Activated CD4-positive, alpha-beta T cell treated with anti-CD3 and anti-CD28 coated beads, Interleukin-2, amount 50 U/mL, for 48 hours (primary cell): ENCODE results near the gene TPPP3.
A peak's percentile ranks its signal among the peaks of the same experiment; 100 is the strongest.

Experiments
- DNase-seq, 2 experiments: peaks; one replicate each; pipeline ENCODE4 v3.0.0-alpha.2; 2020

The TPPP3 gene

DNA sequence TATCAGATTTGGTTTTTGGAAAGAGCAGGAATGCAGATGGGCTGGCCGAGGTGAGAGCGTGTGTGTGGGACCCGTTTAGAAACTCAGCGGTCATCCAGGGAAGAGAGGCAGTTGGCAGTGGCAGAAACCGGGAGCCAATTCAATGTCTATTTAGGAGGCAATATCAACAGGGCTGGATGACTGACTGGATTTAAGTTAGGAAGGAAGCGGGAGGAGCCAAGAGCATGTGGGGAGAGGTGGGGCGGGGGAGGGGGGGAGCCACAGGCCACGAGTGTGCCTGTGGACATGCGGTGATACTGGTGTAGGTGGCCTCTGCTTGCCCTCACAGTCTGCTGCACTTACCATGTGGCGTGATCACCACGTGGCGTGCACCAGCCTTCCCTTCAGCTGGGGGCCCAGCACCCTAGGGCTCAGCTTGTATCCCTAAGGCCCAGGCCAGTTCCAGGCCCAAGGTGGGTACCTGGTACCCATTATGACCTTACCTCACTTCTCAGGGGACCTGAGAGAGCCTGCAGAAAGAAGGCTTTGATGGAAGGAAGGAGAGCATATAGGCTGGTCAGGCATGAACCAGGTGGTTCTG is 10.8 kb upstream of the TPPP3 start:
- no peak for DNase-seq

DNA sequence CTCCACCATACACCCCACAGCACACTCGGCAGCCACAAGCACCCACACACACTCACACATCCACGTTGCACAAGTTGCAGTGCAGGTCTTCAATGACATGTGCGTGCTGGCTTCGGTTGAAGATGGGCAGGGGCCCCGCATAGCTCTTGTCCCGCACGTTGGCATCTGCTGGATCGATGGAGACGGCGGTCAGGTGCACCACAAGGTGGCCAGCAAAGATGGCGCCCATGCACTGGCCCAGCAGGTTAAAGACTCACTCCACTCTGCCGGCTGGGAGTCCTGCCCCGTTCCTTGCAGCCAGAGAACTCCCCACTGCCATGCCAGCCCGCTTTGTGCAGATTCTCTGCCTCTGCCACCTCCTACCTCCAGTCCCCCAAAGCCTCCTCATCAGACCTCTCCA is 7.6 kb upstream of the TPPP3 start:
- DNase-seq = no peak

DNA sequence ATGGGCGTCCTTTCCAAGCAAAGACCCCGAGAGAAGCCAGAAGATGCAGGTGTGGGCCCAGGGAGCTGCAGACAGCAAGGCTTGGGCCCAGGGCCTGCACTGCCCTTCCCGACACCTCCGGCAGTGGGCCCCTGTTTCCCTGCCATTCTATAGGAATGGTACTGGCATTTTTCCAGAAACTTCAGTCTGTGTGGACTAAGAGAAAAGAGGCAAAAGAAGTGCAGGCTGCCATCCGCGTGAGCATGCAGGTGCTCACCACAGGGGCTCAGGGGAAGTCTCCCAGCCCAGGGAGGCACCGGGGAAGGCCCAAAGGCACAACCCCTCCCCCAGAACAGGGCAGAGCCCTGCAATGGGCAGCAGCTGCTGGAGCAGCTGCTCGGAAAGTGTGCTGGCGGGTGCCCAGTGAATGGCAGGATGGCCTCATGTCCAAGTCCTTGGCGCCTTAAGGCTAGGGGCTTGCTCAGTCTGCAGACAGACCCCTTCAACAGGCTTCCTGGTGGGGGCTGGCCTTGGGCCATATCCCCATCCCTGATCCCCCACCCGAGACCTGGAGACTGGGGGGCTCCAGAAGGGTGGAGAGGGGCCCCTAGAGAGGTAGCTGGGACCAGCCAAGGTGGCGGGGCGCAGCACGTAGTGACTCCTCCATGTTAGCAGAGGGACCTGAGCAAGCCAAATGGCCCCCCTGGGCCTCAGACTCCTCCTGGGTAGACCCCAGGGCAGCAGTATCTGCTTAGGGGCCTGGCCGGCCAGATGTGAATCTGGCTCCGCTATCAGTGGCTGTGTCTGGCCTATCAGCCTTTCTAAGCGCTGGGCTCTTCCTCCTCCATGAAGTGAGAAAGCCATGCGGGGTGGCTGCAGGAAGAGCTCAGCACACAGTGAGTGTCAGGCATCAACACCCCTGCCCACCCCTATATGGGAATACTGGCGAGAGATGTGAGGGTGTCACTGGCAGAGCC is 6.7 kb upstream of the TPPP3 start:
- DNase-seq = no peak

DNA sequence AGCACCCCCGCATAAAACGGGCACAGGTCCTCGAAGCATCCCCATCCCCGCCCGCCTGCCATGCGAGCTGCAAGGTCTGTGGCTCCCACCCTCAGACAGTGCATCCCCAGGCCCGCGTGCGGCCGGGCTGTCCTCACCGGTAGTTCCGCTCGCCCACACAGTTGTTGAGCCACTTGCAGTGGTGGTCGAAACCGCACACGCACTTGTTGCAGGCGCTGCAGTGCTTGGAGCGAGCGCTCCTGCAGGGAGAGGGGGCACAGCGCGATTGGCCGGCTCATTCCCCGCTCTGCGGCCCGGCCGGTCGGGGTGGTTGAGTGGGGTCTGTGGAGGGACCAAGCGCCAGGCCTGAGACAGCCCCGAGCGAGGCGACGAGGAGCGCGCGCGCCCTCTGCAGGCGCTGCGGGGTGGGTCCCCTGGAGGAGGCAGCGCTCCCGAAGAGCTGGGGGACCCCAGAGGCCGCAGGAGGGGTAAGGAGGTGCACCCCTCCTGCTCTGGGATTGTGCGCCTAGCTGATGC is 6.0 kb upstream of the TPPP3 start:
- DNase-seq = peak; percentile 63 to 69

DNA sequence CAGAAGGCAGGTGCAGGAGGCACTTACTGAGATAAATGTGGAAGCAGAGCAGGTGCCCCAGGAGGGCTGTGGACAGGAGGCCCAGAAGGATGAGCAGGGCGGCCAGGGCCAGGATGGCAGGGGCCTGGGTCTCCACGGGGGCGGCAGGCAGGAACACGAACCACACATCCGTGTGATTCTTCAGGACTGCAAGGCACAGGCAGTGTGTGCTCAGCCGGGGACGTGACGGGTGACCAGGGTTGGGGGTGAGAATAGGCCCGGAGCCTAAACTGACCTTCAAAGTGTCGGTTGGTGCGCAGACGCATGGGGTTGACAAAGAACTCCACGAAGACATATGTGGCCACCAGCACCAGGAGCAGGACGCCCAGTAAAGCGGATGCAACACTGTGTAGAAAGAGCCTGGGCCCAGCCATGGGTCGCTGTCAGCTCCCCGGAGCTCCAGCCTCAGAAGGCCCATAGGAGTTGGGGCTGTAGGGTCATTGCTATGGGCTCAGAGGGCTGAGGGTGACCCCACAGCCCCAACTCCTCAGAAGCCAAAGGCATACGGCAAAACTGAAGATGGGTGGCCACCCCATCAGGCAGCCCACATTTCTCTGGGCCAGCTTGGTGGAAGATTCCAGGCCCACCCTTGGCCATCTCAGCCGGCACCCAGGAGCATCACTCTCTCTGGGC is 5.4 kb upstream of the TPPP3 start:
- no peak for DNase-seq

DNA sequence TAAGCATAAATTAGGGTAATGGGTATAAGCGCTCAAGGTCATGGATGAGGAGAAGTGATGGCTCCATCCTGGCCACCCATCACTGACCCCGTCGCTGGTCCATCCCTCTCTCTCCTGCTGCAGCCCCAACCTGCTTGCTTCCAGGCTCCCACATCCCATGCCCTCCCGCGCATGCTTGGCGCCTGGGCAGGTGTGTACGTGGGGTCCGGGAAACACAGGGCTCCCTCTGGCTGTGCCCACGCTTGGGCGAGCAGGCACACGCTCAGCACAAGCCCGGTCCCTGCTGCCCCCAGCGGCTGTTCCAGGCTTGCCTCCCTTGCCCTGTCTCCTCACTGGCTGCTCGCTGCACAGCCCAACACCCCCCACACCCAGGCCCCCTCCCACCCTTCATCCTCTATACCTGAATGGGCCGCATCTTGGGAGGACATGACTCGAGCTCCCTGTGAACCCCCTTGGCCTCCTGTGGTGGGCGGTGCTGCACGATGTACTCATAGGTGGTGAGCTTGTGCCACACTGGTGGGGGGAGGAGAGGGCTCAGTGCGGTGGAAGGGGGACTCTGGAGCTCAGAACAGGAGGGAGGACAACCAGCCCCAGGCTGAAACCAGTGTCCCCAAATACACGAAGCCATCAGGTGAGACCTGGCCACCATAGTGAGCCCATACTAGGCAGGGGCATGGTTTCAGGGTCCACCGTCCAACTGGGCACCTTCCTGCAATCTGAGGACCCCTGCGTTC is 4.7 kb upstream of the TPPP3 start:
- no peak for DNase-seq

DNA sequence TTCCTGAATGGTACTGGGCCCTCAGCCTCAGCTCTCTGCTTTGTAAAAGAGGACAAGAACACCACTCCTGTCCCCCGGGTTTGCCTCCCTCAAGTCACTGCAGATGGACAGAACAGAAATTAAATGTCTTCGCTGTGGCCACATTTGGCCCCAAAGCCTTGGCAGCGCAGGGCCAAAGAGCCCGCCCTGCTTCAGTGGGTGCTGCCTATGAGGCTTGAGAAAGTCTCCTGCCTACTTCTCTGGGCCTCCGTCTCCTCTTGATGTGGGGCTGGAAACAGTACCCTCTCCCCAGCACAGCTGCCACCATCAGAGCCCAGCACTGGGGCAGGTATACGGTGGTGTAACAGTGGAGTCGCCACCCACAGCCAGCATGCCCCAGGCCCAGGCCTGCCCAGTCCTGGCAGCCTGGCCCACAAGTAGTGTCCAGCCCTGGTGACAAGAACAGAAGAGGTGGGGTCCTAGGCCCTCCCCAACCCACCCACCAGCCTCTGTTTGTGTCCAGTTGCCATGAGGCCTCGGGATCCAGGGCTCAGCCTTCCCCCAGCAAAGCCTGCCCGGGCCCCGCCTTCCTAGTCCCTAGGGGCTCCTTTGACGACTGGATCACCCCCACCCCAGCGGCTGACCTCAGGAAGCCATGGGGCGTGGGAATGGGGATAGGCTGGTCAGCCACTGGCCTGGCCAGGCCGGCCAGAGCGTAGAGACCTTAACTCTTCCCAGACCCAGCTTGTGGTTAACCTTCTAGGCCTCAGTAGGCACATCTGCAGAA is 3.9 kb upstream of the TPPP3 start:
- DNase-seq = no peak

DNA sequence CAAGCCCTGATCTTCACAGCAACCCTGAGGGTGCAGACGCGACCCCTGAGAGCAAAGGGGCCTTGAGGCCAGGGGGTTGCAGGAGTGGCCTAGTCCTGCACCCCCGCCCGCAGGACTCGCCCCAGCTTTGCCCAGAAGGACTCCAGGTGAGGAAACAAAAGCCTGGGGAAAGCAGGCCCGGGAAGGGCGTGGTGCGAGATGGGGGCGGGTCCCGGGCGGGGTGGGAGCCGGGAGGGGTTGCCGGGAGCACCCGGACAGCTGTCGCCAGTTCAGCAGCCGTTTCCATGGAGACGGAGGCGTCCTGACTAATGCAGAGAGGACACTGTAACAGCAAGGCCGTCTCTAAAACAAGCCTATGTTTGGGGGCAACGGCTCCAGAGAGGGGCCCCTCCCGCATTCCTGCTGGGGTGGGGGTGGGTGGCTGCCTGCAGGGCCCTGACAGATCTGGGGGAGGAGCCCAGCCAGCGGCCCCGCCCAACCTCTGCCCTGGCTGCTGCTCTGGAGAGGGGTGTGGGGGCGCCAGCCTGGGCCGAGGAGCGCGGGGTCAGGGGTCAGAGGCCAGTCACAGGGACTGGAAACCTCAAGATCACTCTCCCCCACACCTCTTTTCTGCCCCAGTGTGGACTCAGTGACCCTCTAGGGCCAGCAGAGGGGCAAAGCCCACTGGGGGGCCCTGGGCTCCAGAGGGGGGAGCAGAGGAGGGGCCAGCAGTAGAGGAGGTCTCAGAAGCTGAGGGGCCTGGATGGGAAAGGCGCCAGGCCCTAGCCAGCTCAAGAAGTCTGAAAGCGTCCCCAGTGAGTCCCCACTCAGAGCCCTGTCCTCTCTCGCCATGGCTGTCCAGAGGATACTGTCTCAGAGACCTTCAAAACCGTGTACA is 3.1 kb upstream of the TPPP3 start:
- DNase-seq = no peak

DNA sequence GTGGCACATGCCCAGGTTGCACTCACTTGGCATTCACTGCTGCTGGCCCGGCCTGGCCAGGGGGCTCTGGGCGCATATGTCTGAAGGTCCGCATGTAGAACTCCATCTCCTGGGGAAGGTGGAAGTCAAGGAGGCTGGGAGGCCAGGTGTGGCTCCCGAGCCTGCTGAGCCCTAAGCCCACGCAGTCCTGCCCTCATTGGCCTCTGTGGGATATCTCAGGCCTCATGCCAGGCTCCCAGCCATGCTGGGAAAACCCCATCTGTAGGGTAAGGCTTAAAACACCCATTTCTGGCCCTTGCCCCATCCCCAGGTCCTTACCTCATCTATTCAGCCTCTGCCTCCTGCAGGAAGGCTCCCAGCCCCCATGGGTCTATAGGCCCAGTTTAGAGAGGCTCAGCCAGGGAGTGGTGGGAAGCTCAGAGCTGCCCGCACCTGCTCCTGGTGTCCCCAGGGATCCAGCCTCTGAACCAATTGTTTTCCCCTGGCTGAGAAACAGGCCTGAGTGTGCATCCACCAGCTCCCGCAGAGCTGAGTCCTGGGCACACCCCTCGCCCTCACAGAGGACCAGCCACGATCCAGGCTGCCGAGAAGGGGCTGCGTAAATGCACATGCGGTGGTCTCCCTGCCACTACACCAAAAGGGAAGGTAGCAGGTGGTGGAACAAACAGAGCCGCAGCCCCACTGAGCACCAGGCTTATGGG is 2.3 kb upstream of the TPPP3 start:
- no peak for DNase-seq

DNA sequence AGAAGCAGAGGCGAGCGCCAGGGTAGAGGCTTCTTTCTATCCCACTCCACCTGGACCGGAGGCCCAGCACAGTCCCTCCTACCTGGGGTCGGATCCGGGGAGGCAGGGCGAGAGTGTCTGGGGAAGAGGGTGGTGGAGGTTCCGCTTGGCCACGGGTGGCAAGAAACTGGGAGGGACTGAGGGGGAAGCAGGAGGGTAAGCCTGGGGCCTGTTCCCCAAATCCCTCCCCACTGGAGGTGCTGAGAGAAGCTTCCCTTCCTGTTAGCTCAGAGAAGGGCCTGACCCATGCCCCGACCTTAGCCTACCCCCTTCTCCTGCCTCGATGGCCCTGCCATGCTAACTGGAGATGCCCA is 1.8 kb upstream of the TPPP3 start:
- no peak for DNase-seq

DNA sequence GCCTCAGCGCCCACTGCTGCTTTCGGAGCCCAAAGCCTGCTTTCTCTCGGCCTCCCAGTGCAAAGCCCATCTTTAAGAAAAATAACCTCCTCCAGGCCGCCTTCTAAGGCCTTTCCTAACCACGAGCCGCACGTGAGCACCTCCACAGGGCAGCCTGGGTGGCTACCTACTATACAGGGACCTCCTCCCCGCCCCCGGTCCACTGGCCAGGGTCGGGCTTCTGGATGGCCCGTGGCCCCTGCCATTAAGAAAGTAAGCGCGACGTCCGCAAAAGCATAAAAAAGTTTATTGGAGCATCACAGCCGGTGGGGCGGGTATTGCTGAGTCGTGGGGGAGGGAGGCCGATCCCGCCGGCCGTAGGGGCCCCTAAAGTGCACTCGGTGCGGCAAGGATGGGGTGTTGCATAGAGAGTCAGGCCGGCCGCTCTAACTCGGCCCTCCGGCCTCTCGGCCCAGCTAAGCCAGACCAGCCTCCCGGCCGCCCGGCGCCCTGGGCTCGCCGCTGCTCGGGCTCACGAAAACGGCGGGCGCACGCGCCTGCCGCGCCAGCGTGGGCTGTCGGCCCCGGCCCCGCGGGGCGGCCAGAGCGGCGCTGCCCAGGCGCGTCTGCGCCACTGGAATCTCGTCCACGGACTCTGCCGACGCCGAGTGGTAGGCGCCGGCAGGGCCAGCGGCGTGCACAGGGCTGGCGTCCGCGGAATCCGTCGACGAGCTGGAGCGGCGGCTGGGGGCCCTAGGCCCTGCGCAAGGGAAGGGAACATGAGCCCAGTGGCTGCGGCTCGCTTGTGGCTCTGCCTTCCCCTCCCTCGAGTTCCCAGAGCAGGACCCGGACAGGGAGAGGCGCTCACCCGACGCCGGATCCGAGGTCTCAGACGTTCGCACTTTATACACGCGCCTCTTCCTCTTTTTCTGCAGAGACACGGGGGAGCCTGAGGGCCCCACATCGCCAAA is 1.1 kb upstream of the TPPP3 start:
- no peak for DNase-seq

DNA sequence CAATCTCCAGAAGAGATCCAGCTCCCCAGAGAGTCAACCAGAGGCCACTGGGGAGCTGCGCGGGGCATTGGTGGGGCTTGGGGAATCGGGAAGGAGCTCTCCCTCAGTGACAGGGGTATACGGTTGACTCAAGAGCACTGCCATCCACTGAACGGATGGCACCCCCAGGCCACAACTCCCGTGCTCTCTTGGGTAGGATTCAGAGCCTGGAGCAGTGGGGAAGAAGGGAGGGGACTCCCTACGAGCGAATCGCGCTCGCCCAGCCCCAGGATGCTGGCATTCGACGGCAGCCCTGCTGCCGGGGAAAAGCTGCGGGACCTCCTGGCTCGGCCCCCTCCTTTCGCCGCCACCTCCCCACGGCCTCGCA is 473 bp upstream of the TPPP3 start:
- no peak for DNase-seq

DNA sequence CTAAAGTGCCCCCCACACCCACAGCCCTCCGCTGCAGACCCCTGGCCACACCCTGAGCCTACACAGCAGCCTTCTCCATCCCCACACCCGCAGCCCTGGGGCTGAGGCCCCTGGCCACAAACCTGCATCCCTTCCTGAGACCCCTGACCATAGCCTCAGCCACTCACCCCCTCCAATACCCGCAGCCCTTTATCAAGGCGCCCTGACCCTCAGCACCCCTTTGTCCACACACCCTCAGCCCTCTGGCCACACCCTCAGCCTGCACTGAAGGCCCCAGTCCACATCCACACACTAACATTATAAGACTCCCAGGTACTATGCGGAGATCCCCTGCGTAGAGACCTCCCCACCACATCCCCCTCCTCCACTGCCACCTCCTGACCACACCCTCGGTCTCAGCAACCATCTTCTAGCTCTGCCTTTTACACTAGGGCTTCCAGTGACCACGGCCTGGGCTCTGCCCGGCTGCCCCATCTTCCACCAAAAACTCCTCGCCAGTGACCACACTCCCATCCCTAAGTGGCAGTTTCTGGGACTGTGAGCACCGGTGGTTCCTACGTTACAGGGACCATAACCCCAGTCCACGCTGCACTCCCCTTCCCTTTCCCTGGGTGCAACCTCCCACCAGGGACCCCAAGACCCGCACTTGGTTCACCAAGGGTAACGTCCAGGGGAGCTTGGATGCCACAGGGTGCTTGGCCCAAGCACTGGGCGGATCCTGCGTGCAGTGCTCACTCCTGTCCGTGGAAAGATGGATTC is 818 bp downstream of the TPPP3 start:
- DNase-seq = no peak

DNA sequence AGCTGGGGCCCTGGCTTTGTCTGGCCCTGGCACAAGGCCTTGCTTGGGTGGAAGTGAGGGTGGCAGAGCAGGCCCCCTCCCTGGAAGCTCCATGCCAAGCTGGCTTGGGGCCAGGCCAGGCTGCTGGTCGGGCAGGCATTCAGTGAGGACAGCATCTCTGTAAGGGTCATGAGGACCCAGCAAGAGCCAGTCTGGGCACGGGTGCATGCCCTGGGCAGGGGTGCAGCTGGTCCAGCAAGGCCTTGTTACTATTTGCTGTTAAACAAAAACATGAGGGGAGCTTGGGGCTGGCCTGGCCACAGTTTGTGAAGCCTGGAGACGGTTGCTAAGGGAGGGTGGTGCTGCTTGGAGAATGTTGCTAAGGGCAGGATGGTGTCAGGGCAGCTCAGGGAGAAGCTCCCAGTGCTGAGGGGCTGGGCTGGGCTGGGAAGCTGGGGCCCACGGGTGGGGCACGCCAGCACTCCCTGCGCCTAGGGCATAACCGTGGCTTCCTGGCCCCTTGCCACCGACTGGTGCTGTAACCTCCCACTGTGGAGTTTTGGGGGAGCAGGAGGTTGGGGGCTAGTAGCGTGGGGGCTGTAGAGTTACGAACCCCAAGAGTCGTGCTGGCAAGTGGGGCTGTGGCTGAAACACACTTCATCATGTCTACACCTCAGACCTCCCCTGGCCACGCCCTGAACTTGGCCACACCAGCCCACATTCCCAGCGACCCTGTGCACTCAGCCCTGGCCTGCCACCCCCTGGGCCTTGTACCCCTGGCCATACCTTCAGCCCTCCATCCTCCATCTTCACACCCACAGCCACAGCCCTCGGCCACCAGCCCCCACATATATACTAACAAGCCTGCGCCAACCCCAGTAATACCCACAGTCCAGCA is 1.6 kb downstream of the TPPP3 start:
- no peak for DNase-seq

DNA sequence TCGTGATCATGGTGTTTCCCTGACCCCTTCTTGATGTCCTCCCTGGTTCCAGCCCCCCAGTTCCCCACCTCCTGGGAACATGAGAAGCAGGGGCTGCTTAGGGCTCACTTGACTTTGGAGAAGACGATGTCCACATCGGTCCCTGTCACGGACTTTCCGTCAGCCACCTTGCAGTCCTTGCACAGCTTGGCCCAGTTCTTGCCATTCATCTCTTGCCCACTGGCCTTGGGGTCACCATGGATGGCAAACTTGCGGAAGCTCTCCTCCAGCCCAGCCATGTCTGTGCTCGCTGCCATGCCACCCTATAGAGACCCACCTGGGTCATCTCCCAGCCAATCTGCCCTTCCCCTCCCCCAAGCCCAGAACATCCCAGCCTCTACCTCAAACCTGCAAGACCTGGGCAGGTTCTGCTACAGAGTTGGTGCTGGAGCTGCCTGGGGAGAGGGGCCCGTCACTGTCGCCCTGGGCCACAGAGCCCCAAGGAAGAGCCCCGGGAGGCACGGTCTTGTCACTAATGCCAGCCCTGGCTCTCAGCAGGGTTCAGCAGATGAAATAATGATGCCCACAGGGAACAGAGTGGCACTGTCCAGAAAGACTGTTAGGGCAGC is 2.4 kb downstream of the TPPP3 start:
- DNase-seq = no peak

DNA sequence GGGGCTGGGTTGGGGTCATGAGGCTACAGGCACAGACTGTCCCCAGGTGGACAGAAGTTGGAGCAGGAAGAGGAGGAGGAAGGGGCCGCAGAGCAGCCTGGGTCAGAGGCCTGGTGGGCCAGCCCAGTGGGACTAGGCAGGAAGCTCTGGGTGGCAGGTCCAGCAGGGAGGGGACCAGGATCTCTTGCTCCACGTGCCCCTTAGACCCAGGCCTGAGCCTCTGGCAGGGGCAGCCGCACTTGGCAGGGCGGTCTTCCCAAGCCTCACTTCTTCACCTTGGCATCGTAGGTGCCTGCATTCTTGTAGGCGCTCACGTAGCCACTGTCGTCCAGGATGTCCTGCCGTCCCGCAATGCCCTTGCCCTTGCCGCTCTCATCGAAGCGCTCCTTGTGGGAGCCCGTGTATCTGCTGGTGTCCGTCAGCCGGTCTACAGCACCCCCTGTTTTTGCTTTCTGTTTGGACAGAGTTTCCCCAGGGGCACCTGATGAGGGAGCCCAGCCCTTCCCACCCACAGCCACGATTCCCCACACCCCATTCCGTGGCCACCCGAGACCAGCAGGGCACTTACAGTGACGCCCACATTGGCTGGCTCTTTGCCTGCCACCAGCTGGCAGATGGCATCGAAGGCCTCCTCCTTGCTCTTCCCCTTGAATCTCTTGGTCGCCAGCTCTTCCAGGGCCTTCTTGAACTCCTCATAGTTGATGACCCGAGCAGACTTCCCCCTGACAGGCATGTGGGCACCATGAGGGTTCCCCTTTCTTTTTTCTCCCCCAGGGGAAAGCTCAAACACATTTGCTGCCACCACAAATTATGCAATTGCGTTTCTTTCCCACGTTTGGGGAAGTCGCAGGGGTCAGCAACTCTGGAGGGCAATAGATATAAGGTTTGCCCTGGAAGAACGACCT is 3.1 kb downstream of the TPPP3 start:
- DNase-seq = no peak
